K562 (cell line): ENCODE results near the gene DACT3. TPM values are rescaled to one million over a fixed set of nuclear protein-coding genes. Genes with fewer than 3 reads are reported as not detected.

Source experiments
- CEBPG ChIP-seq, 3 experiments: fragments of 200-800 bp in 1 of 3; sonication (Bioruptor generic) in 1 of 3; sonication (generic) in 1 of 3; formaldehyde crosslinking in 1 of 3; IDR thresholded peaks in 2 of 3; conservative IDR thresholded peaks in 1 of 3; 2 replicates each; pipeline versions ENCODE4 v1.6.1 to v1.8.0; 2016 to 2022; ENCODE audit warnings: missing compliant biosample characterization in 2 of 3, missing genetic modification characterization in 2 of 3, mild to moderate bottlenecking in 1 of 3, missing genetic modification reagents in 1 of 3
- JUND ChIP-seq, 2 experiments: IDR thresholded peaks; 2 replicates in 1 of 2; 3 replicates in 1 of 2; pipeline ENCODE4 v1.6.1; 2011; ENCODE audit warnings: borderline replicate concordance in 2 of 2, low read depth in 2 of 2, low read length in 2 of 2, improper control_type of control experiment in 1 of 2, missing biosample characterization in 1 of 2, missing genetic modification characterization in 1 of 2, missing genetic modification reagents in 1 of 2
- SMAD2 ChIP-seq: fragments of 150-350 bp; IDR thresholded peaks from 2 replicates; pipeline ENCODE4 v1.6.1; 2014; ENCODE audit warnings: low read depth, mild to moderate bottlenecking, low read length
- ZFP30 ChIP-seq: fragments of 250-450 bp; sonication (Bioruptor Pico); IDR thresholded peaks from 2 replicates; pipeline ENCODE4 v1.8.0; 2022; ENCODE audit warnings: moderate library complexity, mild to moderate bottlenecking, inconsistent platforms, borderline replicate concordance
- ZKSCAN3 ChIP-seq: fragments of 250-450 bp; sonication (Bioruptor Pico); IDR thresholded peaks from 2 replicates; pipeline ENCODE4 v1.4.0; 2020
- ZNF121 ChIP-seq: sonication (generic); formaldehyde crosslinking; conservative IDR thresholded peaks from 2 replicates; pipeline ENCODE4 v1.8.0; 2022; ENCODE audit warnings: missing genetic modification reagents
- ZNF644 ChIP-seq: fragments of 200-800 bp; sonication (Bioruptor generic); IDR thresholded peaks from 2 replicates; pipeline ENCODE4 v1.6.1; 2016; ENCODE audit warnings: low read depth, missing genetic modification characterization, missing compliant biosample characterization
- polyA plus RNA-seq, 8 experiments: library from polyadenylated mRNA; depleted of rRNA in 4 of 8; stranded (reverse) in 5 of 8; unstranded in 3 of 8; fragments of >200 nt; fragmentation: Nextera tagmentation in 2 of 8; fragmentation: Illumina TruSeq in 1 of 8; extraction: Ambion mirVana in 2 of 8; extraction: Trizol in 1 of 8; gene quantifications; 2 replicates each; pipeline versions ENCODE4 v1.2.1 to v1.2.3, GENCODE V29; 2011 to 2014; ENCODE audit warnings: inconsistent platforms in 1 of 8, missing spikeins in 1 of 8
- total RNA-seq, 7 experiments: library from RNA; depleted of rRNA in 6 of 7; stranded (reverse); fragments of >200 nt in 6 of 7; fragmentation: Illumina TruSeq in 2 of 7; extraction: Trizol in 2 of 7; gene quantifications; 2 replicates each; pipeline versions ENCODE4 v1.2.1 to v1.2.3, GENCODE V29; 2011 to 2021; ENCODE audit warnings: low replicate concordance in 1 of 7
- TF ChIP-seq, protein P1 (sequence below): fragments of 250-450 bp; sonication (Bioruptor Pico); IDR thresholded peaks from 2 replicates; pipeline ENCODE4 v1.8.0; 2022; ENCODE audit warnings: inconsistent platforms
- TF ChIP-seq, protein P2 (sequence below): fragments of 250-450 bp; sonication (Bioruptor Pico); IDR thresholded peaks from 2 replicates; pipeline ENCODE4 v1.8.0; 2021; ENCODE audit warnings: borderline replicate concordance, mild to moderate bottlenecking, moderate library complexity; ENCODE audit not compliant: poor library complexity, severe bottlenecking
- TF ChIP-seq, protein P3 (sequence below): fragments of 250-450 bp; sonication (Bioruptor Pico); IDR thresholded peaks from 2 replicates; pipeline ENCODE4 v1.9.0; 2021; ENCODE audit warnings: mild to moderate bottlenecking
- TF ChIP-seq, protein P4 (sequence below): fragments of 450-650 bp; IDR thresholded peaks from 2 replicates; pipeline ENCODE4 v1.6.1; 2016; ENCODE audit warnings: mild to moderate bottlenecking
- TF ChIP-seq, protein P5 (sequence below): fragments of 450-650 bp; conservative IDR thresholded peaks from 2 replicates; pipeline ENCODE4 v1.6.1; 2016; ENCODE audit warnings: missing genetic modification characterization, low read depth, mild to moderate bottlenecking, missing compliant biosample characterization, moderate library complexity
- TF ChIP-seq, protein P6 (sequence below), 3 experiments: fragments of 200-800 bp in 1 of 3; fragments of 250-450 bp in 1 of 3; fragments of 450-650 bp in 1 of 3; sonication (Bioruptor Pico) in 1 of 3; sonication (Bioruptor generic) in 1 of 3; formaldehyde crosslinking in 1 of 3; IDR thresholded peaks; 2 replicates each; pipeline versions ENCODE4 v1.6.1 to v1.8.0; 2016 to 2022; ENCODE audit warnings: mild to moderate bottlenecking in 2 of 3, missing genetic modification characterization in 2 of 3, missing compliant biosample characterization in 1 of 3, moderate library complexity in 1 of 3

Gene DACT3
- total and polyA plus RNA-seq, 9 of the 15 experiments (the other 6 are each of a cell fraction or from before 2014, with no cell fraction given): 0.67 to 6.5 (median 3.5) TPM

DNA sequence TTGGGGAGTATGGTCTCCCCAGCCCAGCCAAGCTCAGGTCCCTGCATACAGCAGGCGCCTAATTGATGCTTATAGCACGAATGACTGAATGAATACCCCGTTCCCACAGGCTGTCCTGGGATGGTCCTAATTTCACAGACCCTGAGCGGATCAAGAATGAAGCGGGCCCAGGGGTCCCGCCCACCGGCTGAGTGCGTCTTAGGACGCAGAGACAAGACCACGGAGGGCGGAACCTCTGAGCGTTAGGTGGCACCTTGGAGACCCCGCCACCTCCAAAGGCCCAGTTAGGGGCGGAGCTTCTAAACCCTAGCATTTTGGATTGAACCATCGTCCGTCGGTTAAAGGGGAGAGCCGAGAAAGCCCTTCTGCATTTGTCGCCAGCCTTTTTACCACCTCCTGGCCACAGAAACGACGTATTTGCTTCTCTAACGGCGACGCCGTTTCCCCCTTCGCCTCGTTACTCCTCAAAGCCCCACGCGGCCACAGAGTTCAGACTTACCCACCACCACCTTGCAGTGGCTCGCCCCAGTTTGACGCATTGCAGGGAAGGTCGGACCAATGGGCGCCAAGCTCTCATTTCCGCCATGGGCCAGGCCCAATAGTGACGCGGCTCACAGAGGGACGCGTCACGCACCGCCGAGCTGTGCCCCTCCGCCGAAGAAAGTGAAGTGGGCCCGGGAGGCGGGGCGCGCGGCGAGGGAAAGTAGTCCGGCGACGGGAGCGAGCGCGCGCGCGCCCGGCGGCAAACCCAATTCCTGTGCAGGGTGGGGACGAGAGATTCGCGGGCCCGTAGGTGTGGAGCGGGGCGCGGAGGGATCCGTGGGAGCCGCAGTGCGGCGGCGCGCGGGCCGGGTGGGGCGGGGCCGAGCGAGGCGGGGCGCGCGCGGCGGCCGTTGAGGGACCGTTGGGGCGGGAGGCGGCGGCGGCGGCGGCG is 60.3 kb downstream of the DACT3 start (continued):
- TF ChIP-seq, protein P1, sequence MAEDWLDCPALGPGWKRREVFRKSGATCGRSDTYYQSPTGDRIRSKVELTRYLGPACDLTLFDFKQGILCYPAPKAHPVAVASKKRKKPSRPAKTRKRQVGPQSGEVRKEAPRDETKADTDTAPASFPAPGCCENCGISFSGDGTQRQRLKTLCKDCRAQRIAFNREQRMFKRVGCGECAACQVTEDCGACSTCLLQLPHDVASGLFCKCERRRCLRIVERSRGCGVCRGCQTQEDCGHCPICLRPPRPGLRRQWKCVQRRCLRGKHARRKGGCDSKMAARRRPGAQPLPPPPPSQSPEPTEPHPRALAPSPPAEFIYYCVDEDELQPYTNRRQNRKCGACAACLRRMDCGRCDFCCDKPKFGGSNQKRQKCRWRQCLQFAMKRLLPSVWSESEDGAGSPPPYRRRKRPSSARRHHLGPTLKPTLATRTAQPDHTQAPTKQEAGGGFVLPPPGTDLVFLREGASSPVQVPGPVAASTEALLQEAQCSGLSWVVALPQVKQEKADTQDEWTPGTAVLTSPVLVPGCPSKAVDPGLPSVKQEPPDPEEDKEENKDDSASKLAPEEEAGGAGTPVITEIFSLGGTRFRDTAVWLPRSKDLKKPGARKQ (CRISPR knock-in tag): no peak
- TF ChIP-seq SMAD2 (no peak), JUND (IDR thresholded peaks at IDR 0.05; ENCODE audit: borderline replicate concordance, low read depth, low read length) (peak; percentile 98), JUND (tag; IDR thresholded peaks at IDR 0.05; ENCODE audit: borderline replicate concordance, low read depth, low read length) (peak; percentile 40; the same call in 1 of the 3 replicates), ZKSCAN3 (CRISPR knock-in tag) (no peak), ZFP30 (CRISPR knock-in tag) (no peak), CEBPG (CRISPR knock-in tag; IDR thresholded peaks at IDR 0.05) (no peak), CEBPG (tag; conservative IDR thresholded peaks at IDR 0.05 in 1 of 2, IDR thresholded peaks at IDR 0.05 in 1 of 2) (no peak), ZNF644 (tag) (peak; percentile 96), ZNF121 (CRISPR knock-in tag) (no peak)
- TF ChIP-seq, protein P2, sequence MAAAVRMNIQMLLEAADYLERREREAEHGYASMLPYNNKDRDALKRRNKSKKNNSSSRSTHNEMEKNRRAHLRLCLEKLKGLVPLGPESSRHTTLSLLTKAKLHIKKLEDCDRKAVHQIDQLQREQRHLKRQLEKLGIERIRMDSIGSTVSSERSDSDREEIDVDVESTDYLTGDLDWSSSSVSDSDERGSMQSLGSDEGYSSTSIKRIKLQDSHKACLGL (CRISPR knock-in tag): peak; percentile 74
- TF ChIP-seq, protein P3, sequence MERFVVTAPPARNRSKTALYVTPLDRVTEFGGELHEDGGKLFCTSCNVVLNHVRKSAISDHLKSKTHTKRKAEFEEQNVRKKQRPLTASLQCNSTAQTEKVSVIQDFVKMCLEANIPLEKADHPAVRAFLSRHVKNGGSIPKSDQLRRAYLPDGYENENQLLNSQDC (CRISPR knock-in tag): peak; percentile 84; the same call in 1 of the 2 replicates
- TF ChIP-seq, protein P4, sequence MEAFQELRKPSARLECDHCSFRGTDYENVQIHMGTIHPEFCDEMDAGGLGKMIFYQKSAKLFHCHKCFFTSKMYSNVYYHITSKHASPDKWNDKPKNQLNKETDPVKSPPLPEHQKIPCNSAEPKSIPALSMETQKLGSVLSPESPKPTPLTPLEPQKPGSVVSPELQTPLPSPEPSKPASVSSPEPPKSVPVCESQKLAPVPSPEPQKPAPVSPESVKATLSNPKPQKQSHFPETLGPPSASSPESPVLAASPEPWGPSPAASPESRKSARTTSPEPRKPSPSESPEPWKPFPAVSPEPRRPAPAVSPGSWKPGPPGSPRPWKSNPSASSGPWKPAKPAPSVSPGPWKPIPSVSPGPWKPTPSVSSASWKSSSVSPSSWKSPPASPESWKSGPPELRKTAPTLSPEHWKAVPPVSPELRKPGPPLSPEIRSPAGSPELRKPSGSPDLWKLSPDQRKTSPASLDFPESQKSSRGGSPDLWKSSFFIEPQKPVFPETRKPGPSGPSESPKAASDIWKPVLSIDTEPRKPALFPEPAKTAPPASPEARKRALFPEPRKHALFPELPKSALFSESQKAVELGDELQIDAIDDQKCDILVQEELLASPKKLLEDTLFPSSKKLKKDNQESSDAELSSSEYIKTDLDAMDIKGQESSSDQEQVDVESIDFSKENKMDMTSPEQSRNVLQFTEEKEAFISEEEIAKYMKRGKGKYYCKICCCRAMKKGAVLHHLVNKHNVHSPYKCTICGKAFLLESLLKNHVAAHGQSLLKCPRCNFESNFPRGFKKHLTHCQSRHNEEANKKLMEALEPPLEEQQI: peak; percentile 98
- TF ChIP-seq, protein P5, sequence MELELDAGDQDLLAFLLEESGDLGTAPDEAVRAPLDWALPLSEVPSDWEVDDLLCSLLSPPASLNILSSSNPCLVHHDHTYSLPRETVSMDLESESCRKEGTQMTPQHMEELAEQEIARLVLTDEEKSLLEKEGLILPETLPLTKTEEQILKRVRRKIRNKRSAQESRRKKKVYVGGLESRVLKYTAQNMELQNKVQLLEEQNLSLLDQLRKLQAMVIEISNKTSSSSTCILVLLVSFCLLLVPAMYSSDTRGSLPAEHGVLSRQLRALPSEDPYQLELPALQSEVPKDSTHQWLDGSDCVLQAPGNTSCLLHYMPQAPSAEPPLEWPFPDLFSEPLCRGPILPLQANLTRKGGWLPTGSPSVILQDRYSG (tag): peak; percentile 97
- TF ChIP-seq, protein P6, sequence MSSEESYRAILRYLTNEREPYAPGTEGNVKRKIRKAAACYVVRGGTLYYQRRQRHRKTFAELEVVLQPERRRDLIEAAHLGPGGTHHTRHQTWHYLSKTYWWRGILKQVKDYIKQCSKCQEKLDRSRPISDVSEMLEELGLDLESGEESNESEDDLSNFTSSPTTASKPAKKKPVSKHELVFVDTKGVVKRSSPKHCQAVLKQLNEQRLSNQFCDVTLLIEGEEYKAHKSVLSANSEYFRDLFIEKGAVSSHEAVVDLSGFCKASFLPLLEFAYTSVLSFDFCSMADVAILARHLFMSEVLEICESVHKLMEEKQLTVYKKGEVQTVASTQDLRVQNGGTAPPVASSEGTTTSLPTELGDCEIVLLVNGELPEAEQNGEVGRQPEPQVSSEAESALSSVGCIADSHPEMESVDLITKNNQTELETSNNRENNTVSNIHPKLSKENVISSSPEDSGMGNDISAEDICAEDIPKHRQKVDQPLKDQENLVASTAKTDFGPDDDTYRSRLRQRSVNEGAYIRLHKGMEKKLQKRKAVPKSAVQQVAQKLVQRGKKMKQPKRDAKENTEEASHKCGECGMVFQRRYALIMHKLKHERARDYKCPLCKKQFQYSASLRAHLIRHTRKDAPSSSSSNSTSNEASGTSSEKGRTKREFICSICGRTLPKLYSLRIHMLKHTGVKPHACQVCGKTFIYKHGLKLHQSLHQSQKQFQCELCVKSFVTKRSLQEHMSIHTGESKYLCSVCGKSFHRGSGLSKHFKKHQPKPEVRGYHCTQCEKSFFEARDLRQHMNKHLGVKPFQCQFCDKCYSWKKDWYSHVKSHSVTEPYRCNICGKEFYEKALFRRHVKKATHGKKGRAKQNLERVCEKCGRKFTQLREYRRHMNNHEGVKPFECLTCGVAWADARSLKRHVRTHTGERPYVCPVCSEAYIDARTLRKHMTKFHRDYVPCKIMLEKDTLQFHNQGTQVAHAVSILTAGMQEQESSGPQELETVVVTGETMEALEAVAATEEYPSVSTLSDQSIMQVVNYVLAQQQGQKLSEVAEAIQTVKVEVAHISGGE (CRISPR knock-in tag; IDR thresholded peaks at IDR 0.05): peak in 1 of 3 experiments; percentile 94; a peak in 2 of 6 replicates
